K562 (cell line): ENCODE data around the gene ZDHHC5. TPM values are rescaled to one million over a fixed set of nuclear protein-coding genes. Genes with fewer than 3 reads are reported as not detected.

Experiments used
- CBX8 ChIP-seq: fragments of 200-600 bp; sonication (generic); IDR thresholded peaks from 2 replicates; pipeline ENCODE4 v1.6.1; 2012; ENCODE audit warnings: borderline replicate concordance, mixed run types, low read depth, mild to moderate bottlenecking, moderate library complexity, mixed read lengths, low read length, control low read depth, inconsistent platforms; ENCODE audit not compliant: poor library complexity, severe bottlenecking; ENCODE audit errors: extremely low read depth
- CREM ChIP-seq: IDR thresholded peaks from 2 replicates; pipeline ENCODE4 v1.6.1; 2014; ENCODE audit warnings: antibody characterized with exemption, low read depth
- ESRRA ChIP-seq: fragments of 450-650 bp; IDR thresholded peaks from 2 replicates; pipeline ENCODE4 v1.6.1; 2014; ENCODE audit warnings: low read depth, mild to moderate bottlenecking, moderate library complexity, borderline replicate concordance
- MYNN ChIP-seq, 2 experiments: sonication (generic); formaldehyde crosslinking in 1 of 2; IDR thresholded peaks; 2 replicates each; pipeline versions ENCODE4 v1.5.0 to v1.6.1; 2016 to 2020; ENCODE audit warnings: antibody characterized with exemption in 1 of 2, missing genetic modification reagents in 1 of 2
- NRF1 ChIP-seq, 2 experiments: fragments of 450-650 bp; IDR thresholded peaks in 1 of 2; conservative IDR thresholded peaks in 1 of 2; 2 replicates each; pipeline ENCODE4 v1.6.1; 2014; ENCODE audit warnings: mild to moderate bottlenecking in 2 of 2
- PCBP2 ChIP-seq: fragments of 200-400 bp; formaldehyde crosslinking; IDR thresholded peaks from 2 replicates; pipeline ENCODE4 v1.6.1; 2018; ENCODE audit warnings: low read length, low read depth, mild to moderate bottlenecking, moderate library complexity; ENCODE audit not compliant: poor library complexity, severe bottlenecking
- RBFOX2 ChIP-seq: fragments of 200-400 bp; formaldehyde crosslinking; IDR thresholded peaks from 2 replicates; pipeline ENCODE4 v1.6.1; 2017; ENCODE audit warnings: low read depth, mild to moderate bottlenecking, low read length, moderate library complexity
- RFX1 ChIP-seq: fragments of 450-650 bp; IDR thresholded peaks from 2 replicates; pipeline ENCODE4 v1.6.1; 2016; ENCODE audit warnings: mild to moderate bottlenecking, moderate library complexity
- SIN3A ChIP-seq, 2 experiments: fragments of 150-350 bp in 1 of 2; IDR thresholded peaks; 2 replicates each; pipeline ENCODE4 v1.6.1; 2011 to 2016; ENCODE audit warnings: borderline replicate concordance in 2 of 2, low read depth in 2 of 2, low read length in 2 of 2, mild to moderate bottlenecking in 2 of 2, moderate library complexity in 2 of 2; ENCODE audit not compliant: control insufficient read depth in 1 of 2
- TAF9B ChIP-seq: fragments of 450-650 bp; IDR thresholded peaks from 2 replicates; pipeline ENCODE4 v1.6.1; 2018; ENCODE audit warnings: mild to moderate bottlenecking; ENCODE audit not compliant: partially characterized antibody
- TAL1 ChIP-seq: fragments of 450-650 bp; IDR thresholded peaks from 2 replicates; pipeline ENCODE4 v1.6.1; 2016; ENCODE audit warnings: mild to moderate bottlenecking
- U2AF1 ChIP-seq: fragments of 200-400 bp; formaldehyde crosslinking; optimal IDR thresholded peaks from 2 replicates; pipeline ENCODE3; 2017; ENCODE audit warnings: mild to moderate bottlenecking, low read depth, low read length, moderate library complexity
- ZC3H8 ChIP-seq: fragments of 450-650 bp; IDR thresholded peaks from 2 replicates; pipeline ENCODE4 v1.6.1; 2017
- ZEB2 ChIP-seq: fragments of 450-650 bp; IDR thresholded peaks from 2 replicates; pipeline ENCODE4 v1.6.1; 2016
- ZNF282 ChIP-seq: sonication (generic); formaldehyde crosslinking; IDR thresholded peaks from 2 replicates; pipeline ENCODE4 v1.8.1; 2023; ENCODE audit warnings: missing genetic modification reagents
- polyA plus RNA-seq, 8 experiments: library from polyadenylated mRNA; depleted of rRNA in 4 of 8; stranded (reverse) in 5 of 8; unstranded in 3 of 8; fragments of >200 nt; fragmentation: Nextera tagmentation in 2 of 8; fragmentation: Illumina TruSeq in 1 of 8; extraction: Ambion mirVana in 2 of 8; extraction: Trizol in 1 of 8; gene quantifications; 2 replicates each; pipeline versions ENCODE4 v1.2.1 to v1.2.3, GENCODE V29; 2011 to 2014; ENCODE audit warnings: inconsistent platforms in 1 of 8, missing spikeins in 1 of 8
- total RNA-seq, 7 experiments: library from RNA; depleted of rRNA in 6 of 7; stranded (reverse); fragments of >200 nt in 6 of 7; fragmentation: Illumina TruSeq in 2 of 7; extraction: Trizol in 2 of 7; gene quantifications; 2 replicates each; pipeline versions ENCODE4 v1.2.1 to v1.2.3, GENCODE V29; 2011 to 2021; ENCODE audit warnings: low replicate concordance in 1 of 7
- TF ChIP-seq, protein P1 (sequence below): fragments of 450-650 bp; conservative IDR thresholded peaks from 2 replicates; pipeline ENCODE4 v1.6.1; 2016; ENCODE audit warnings: missing genetic modification characterization, low read depth, mild to moderate bottlenecking, missing compliant biosample characterization, moderate library complexity
- TF ChIP-seq, protein P2 (sequence below): sonication (generic); formaldehyde crosslinking; IDR thresholded peaks from 2 replicates; pipeline ENCODE4 v1.8.1; 2023; ENCODE audit warnings: mild to moderate bottlenecking, missing genetic modification reagents
- TF ChIP-seq, protein P3 (sequence below): fragments of 250-450 bp; sonication (Bioruptor Pico); IDR thresholded peaks from 2 replicates; pipeline ENCODE4 v1.5.0; 2022; ENCODE audit warnings: mild to moderate bottlenecking
- TF ChIP-seq, protein P4 (sequence below): fragments of 450-650 bp; IDR thresholded peaks from 2 replicates; pipeline ENCODE4 v1.6.1; 2017; ENCODE audit warnings: antibody characterized with exemption
- TF ChIP-seq, protein P5 (sequence below), 2 experiments: fragments of 450-650 bp in 1 of 2; sonication (generic) in 1 of 2; formaldehyde crosslinking in 1 of 2; IDR thresholded peaks in 1 of 2; conservative IDR thresholded peaks in 1 of 2; 2 replicates each; pipeline versions ENCODE4 v1.6.1 to v1.8.1; 2016 to 2023; ENCODE audit warnings: mild to moderate bottlenecking in 2 of 2, moderate library complexity in 2 of 2, inconsistent platforms in 1 of 2, missing genetic modification reagents in 1 of 2

The ZDHHC5 gene
- total and polyA plus RNA-seq, 9 of the 15 experiments (the other 6 are each of a cell fraction or from before 2014, with no cell fraction given), result 3.8 to 64.2 (median 35.9) TPM

DNA sequence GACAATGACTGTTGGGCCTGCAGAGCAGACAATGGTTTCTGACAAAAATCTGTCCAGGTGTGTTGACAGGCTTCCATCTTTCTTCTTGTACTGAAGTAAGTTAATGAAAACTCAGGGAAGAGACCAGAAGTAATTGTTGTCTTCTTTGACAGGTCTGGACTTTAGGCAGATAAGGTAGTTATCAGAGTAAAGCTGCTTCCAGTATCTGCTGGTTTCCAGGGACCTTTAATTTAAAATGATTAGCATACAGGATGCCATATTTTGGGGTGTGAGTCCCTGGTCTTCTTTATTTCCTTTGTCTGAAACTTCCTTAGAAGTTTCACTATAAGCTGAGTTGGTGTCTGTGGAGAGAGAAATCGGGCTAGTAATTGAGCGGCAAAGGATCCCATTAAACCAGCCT is 45.9 kb downstream of the ZDHHC5 start (continued):
- TF ChIP-seq, protein P1, sequence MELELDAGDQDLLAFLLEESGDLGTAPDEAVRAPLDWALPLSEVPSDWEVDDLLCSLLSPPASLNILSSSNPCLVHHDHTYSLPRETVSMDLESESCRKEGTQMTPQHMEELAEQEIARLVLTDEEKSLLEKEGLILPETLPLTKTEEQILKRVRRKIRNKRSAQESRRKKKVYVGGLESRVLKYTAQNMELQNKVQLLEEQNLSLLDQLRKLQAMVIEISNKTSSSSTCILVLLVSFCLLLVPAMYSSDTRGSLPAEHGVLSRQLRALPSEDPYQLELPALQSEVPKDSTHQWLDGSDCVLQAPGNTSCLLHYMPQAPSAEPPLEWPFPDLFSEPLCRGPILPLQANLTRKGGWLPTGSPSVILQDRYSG, result no peak
- TF ChIP-seq ESRRA, result no peak
- no peak for TF ChIP-seq NRF1 (conservative IDR thresholded peaks at IDR 0.05 in 1 of 2, IDR thresholded peaks at IDR 0.05 in 1 of 2)
- TF ChIP-seq ZEB2, result no peak
- TF ChIP-seq MYNN (IDR thresholded peaks at IDR 0.05), result peak; percentile 97
- TF ChIP-seq MYNN (CRISPR knock-in tag; IDR thresholded peaks at IDR 0.05), result no peak
- peak; percentile 9; the same call in 1 of the 2 replicates for TF ChIP-seq RBFOX2
- TF ChIP-seq ZC3H8, result no peak
- TF ChIP-seq, protein P2, sequence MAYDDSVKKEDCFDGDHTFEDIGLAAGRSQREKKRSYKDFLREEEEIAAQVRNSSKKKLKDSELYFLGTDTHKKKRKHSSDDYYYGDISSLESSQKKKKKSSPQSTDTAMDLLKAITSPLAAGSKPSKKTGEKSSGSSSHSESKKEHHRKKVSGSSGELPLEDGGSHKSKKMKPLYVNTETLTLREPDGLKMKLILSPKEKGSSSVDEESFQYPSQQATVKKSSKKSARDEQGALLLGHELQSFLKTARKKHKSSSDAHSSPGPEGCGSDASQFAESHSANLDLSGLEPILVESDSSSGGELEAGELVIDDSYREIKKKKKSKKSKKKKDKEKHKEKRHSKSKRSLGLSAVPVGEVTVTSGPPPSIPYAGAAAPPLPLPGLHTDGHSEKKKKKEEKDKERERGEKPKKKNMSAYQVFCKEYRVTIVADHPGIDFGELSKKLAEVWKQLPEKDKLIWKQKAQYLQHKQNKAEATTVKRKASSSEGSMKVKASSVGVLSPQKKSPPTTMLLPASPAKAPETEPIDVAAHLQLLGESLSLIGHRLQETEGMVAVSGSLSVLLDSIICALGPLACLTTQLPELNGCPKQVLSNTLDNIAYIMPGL (CRISPR knock-in tag), result no peak
- peak; percentile 12; the same call in 1 of the 2 replicates for TF ChIP-seq RFX1
- no peak for TF ChIP-seq TAF9B
- TF ChIP-seq, protein P3, sequence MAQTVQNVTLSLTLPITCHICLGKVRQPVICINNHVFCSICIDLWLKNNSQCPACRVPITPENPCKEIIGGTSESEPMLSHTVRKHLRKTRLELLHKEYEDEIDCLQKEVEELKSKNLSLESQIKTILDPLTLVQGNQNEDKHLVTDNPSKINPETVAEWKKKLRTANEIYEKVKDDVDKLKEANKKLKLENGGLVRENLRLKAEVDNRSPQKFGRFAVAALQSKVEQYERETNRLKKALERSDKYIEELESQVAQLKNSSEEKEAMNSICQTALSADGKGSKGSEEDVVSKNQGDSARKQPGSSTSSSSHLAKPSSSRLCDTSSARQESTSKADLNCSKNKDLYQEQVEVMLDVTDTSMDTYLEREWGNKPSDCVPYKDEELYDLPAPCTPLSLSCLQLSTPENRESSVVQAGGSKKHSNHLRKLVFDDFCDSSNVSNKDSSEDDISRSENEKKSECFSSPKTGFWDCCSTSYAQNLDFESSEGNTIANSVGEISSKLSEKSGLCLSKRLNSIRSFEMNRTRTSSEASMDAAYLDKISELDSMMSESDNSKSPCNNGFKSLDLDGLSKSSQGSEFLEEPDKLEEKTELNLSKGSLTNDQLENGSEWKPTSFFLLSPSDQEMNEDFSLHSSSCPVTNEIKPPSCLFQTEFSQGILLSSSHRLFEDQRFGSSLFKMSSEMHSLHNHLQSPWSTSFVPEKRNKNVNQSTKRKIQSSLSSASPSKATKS (CRISPR knock-in tag), result no peak
- TF ChIP-seq ZNF282 (CRISPR knock-in tag), result no peak
- TF ChIP-seq, protein P4, sequence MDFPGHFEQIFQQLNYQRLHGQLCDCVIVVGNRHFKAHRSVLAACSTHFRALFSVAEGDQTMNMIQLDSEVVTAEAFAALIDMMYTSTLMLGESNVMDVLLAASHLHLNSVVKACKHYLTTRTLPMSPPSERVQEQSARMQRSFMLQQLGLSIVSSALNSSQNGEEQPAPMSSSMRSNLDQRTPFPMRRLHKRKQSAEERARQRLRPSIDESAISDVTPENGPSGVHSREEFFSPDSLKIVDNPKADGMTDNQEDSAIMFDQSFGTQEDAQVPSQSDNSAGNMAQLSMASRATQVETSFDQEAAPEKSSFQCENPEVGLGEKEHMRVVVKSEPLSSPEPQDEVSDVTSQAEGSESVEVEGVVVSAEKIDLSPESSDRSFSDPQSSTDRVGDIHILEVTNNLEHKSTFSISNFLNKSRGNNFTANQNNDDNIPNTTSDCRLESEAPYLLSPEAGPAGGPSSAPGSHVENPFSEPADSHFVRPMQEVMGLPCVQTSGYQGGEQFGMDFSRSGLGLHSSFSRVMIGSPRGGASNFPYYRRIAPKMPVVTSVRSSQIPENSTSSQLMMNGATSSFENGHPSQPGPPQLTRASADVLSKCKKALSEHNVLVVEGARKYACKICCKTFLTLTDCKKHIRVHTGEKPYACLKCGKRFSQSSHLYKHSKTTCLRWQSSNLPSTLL, result no peak
- TF ChIP-seq, protein P5, sequence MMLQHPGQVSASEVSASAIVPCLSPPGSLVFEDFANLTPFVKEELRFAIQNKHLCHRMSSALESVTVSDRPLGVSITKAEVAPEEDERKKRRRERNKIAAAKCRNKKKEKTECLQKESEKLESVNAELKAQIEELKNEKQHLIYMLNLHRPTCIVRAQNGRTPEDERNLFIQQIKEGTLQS (IDR thresholded peaks at IDR 0.05), result no peak
- TF ChIP-seq, protein P5 (CRISPR knock-in tag; conservative IDR thresholded peaks at IDR 0.05), result no peak
- no peak for TF ChIP-seq TAL1
- no peak for TF ChIP-seq PCBP2
- no peak for TF ChIP-seq SIN3A (IDR thresholded peaks at IDR 0.05; ENCODE audit: borderline replicate concordance in 2 of 2, control insufficient read depth in 1 of 2, low read depth in 2 of 2, low read length in 2 of 2)
- no peak for TF ChIP-seq U2AF1
- no peak for TF ChIP-seq CREM
- TF ChIP-seq CBX8, result no peak
